ENCODE measurements around the gene ERBB4.
A peak's percentile ranks its signal among the peaks of the same experiment; 100 is the strongest.

Gene ERBB4

GRCh38 chr2:211498551-211499205 is 1039.9 kb downstream of the ERBB4 start:
- no peak for DNase-seq

DNA sequence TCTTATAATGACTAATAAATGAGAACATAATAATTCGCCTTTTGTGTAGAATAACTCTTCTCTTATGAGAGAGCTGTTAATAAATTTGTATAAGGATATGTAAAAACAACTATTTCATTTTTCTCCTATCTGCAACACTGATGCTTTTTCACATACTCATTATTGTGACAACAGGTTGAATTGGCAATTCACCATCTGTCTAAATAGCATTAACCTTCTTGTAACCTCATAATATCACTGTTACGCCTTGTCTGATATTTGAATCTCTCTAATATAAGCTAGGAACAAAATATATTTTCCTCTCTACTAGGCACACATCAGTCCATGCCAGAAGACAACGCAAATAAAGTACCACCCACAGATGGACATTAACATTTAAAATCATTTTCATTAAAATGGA is 1043.3 kb downstream of the ERBB4 start:
- no peak for DNase-seq

GRCh38 chr2:211494536-211494935 is 1044.1 kb downstream of the ERBB4 start:
- no peak for DNase-seq

DNA sequence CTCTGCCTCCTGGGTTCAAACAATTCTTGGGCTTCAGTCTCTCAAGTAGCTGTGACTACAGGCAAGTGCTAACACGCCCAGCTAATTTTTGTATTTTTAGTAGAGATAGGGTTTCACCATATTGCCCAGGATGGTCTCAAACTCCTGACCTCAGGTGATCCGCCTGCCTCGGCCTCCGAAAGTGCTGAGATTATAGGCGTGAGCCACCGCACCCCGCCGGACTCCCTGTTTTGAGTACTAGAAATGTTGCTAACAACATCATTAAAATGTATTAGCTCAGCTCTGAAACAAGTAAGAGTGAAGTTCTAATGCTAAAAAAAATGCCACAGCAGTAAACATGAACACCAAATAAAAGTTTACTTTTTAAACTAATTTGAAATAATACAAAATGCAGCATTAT is 1044.5 kb downstream of the ERBB4 start:
- DNase-seq, result no peak

DNA sequence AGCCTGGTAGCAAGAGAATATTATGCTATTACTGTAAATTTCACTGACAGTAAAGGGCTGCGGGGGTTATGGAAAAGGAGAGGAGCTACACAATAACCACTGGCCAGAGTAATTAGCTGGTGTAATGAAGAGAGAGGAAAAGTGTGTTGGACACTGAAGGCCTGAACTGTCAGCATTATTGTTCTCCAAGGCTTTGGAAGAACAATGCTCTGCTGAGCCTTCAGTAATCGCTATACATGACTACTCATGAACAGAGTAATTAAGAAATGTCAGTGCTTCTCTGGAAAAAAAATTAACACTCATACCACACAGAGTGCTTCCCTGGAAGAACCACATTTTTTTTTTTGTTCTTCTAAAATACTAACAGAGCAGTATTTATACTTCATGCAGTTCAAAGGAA is 1050.9 kb downstream of the ERBB4 start:
- DNase-seq, result no peak

DNA sequence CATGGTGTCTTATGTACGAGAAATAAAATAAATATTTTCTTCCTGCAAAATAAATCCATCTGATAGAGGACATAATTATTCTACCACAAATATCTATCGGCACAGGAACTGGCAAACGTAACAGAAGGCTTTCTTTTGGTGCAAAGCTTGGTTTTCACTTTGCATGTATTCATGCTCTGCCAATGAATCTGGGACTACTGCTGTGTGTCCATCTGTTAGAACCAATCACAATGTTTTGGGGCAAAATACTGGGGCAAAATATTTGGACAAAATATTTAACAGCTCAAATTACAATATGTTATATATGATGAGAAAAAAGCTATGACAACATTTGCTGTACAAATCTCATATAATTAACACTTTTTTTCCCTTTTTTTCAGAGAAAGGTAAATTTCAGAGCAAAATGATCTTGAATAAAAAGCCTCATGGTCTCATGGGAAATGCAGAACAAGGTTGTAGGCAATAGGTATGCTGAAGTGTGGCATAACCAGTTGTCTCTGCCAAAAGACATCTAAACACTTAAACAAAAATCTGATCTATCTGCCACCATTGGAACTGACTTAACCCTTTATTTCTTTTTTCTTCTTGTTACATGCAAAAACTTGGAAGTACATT is 1059.0 kb downstream of the ERBB4 start:
- no peak for DNase-seq

- no peak for DNase-seq
These were observed 1060.9 kb downstream of the ERBB4 start for GRCh38 chr2:211477537-211478275.

GRCh38 chr2:211473116-211473515 is 1065.5 kb downstream of the ERBB4 start:
- DNase-seq, result no peak

GRCh38 chr2:211469664-211470059 is 1068.9 kb downstream of the ERBB4 start:
- no peak for DNase-seq

DNA sequence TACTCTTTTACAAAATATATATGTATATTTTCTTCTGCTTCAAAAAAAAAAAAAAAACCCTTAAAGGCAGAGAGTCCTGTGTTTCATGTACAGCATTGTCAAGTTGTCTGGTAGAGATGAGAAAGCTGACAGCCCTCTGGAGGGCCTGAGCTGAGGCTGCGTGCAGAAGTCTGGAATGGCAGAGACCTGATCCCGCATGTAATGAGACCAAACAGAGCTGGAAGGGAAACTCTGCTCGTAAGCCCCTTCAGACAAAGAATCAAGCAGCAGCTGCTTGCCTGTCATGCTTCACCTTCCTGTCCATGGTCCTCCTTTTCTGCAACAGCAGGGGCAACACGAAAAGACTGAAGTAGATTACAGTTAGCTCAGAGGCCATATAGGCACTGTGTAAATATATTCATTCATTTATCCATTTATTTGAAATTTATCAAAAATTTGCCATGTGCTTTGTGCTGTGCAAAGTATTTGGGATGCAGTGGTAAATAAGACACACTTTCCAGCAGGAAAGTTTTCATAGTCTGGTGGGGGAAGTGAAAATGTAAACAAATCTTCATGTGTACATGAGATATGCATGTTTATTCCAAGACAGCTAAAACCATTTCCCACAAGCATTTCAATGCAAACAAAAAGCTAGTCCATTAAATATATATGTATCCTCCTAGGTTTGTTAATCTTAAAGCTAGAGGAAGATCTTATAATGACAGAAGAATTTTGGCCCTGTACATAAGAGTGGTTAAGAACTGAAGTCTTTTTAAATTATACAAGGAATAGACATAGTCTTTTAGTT is 1069.5 kb downstream of the ERBB4 start:
- DNase-seq, result no peak

DNA sequence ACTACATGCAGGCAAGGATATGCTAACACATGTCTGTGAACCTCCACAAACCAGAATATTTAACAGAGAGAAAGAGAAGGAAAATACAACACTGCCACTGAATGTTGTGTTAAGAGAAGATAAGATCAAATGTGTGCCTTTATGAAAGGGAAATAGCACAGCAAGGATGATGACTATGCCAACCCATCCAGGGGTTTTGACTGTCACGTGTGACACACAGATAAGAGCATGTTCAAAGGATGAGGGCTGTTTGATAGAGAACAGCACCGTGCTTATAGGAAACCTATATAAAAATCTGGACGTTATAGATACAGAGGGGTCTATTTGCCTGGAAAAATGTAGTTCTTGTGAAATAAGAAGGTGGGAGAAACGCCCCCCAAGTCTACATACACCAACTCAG is 1070.4 kb downstream of the ERBB4 start:
- no peak for DNase-seq

DNA sequence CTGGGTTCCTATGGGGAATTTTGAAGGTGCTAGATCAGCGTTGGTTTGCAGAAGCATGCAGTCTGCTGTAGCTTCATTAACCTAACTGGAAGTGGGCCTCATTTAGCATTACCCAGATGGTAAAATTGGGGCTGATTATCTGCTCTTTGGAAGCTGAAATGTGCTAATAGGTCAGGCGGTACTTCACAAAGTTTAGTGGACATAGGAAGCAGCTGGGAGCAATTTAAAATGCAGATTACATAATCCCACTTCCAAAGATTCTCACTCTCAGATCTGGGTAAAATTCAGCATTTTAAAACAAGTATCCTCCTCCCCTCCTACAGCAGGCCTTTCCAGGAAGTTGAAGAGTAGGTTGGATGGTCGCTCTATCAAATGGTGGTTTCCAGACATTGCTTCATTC is 1075.2 kb downstream of the ERBB4 start:
- DNase-seq, result no peak

- no peak for DNase-seq
These were observed 1079.6 kb downstream of the ERBB4 start for GRCh38 chr2:211458974-211459373.

- DNase-seq, result no peak
These were observed 1081.3 kb downstream of the ERBB4 start for GRCh38 chr2:211457325-211457724.

- DNase-seq, result peak; percentile 4
These were observed 1083.3 kb downstream of the ERBB4 start for GRCh38 chr2:211455216-211455841.

DNA sequence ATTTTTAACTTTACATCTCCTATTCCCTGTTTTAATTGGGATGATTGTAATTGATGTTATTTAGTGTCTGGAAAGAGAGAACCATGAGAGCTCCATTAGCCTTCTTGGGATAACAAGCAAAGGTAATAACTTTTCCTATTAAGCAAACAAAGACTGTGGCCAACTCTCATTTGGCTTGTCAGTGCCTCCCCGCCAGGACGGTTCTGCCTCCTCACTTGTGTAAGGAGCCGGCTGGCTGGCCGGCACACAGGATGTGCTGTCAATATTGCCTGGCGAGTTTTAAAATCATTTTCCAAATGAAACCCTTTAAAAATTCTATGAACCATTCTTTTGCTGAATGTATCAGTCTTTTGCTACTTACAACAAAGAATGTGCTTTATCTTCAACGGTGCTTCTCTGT is 1083.9 kb downstream of the ERBB4 start:
- DNase-seq, result no peak

- no peak for DNase-seq
These were observed 1085.2 kb downstream of the ERBB4 start for GRCh38 chr2:211453311-211453887.

DNA sequence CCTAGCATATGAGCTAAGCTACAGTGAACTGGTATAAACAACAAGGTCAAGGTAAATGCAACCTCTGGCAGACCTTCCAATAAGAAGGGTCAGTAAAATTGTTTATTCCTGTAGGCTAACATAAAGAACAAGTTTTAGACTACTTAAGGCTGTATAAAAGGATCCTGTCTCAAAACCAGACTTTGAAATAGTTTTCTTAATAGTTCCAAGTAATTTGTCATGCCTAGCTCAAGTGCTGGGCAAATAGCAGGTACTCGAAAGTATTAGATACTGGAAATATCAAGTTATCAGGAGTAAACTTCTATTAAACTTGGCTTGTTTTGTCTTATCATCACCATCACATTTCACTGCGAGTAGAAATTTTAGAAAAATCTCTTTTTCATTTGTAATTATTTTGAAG is 1087.0 kb downstream of the ERBB4 start:
- no peak for DNase-seq

DNA sequence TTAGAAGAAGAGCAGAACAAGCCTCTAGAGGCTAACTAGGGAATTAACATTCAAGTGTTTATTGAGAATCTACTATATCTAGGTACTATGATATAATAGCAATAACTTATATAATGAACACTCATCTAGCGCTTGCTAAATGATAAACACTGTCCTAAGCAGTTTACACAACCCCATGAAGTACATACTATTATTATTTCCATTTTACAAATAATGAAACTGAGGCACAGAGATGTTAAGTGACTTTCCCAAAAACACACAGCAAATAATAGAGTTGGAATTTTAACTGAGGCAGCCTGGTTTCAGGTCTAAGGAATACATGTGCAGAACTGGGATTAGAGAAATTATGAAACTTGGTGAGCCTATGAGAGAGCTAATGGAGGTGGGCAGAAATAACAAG is 1088.8 kb downstream of the ERBB4 start:
- DNase-seq, result no peak

GRCh38 chr2:211447548-211447947 is 1091.1 kb downstream of the ERBB4 start:
- no peak for DNase-seq

DNA sequence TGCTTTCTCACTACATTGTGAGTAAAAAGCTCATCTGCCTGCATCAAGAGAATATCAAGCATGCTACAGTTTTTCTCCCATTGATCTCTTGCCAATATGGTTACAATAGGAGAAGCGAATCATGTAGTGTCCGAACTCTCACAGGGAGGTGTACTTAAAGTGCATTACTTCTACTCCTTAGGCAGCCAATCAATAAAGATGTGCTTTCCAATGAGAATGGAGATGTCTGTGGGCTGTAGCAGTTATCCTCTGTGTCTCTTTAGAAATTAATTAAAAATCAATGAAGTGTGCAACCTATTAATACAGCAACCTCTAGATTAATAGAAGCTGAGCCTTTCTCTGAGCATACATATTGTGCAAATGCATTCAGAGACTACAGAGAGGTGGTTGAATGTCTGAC is 1098.5 kb downstream of the ERBB4 start:
- no peak for DNase-seq

- no peak for DNase-seq
These were observed 1099.6 kb downstream of the ERBB4 start for GRCh38 chr2:211439011-211439410.

- no peak for DNase-seq
These were observed 1101.2 kb downstream of the ERBB4 start for GRCh38 chr2:211437396-211437795.
